Skeletal muscle tissue (tissue), 5 donors: ENCODE data around the gene LTB4R. TPM values are rescaled to one million over a fixed set of nuclear protein-coding genes. Genes with fewer than 3 reads are reported as not detected.

Source experiments
- H3K27ac ChIP-seq: one replicate; pipeline ENCODE4 v1.7.0; 2013; ENCODE audit warnings: mild to moderate bottlenecking, low read depth, low read length, inconsistent platforms
- H3K27me3 ChIP-seq, 3 donors: one replicate each; pipeline ENCODE4 v1.7.0; 2013; ENCODE audit warnings: low read length in 3 of 3; ENCODE audit not compliant: control insufficient read depth in 3 of 3, insufficient read depth in 3 of 3
- H3K36me3 ChIP-seq, 3 donors: one replicate each; pipeline ENCODE4 v1.7.0; 2013; ENCODE audit warnings: low read length in 3 of 3; ENCODE audit not compliant: control insufficient read depth in 3 of 3, insufficient read depth in 3 of 3
- H3K4me1 ChIP-seq, 3 donors: one replicate each; pipeline ENCODE4 v1.7.0; 2013; ENCODE audit warnings: low read length in 3 of 3, mild to moderate bottlenecking in 3 of 3; ENCODE audit not compliant: control insufficient read depth in 3 of 3, insufficient read depth in 3 of 3
- H3K4me3 ChIP-seq, 3 donors: one replicate each; pipeline ENCODE4 v1.7.0; 2013; ENCODE audit warnings: low read length in 3 of 3
- H3K9ac ChIP-seq, 3 donors: one replicate each; pipeline ENCODE4 v1.7.0; 2013; ENCODE audit warnings: low read length in 3 of 3, mild to moderate bottlenecking in 3 of 3, moderate library complexity in 2 of 3, low read depth in 1 of 3
- H3K9me3 ChIP-seq, 3 donors: one replicate each; pipeline ENCODE4 v1.7.0; 2013; ENCODE audit warnings: low read length in 3 of 3; ENCODE audit not compliant: control insufficient read depth in 3 of 3
- small RNA-seq: library from RNA; depleted of rRNA; stranded (forward); fragments of <200 nt; gene quantifications from one replicate; pipeline ENCODE3, GENCODE V24; 2014
- total RNA-seq: library from RNA; depleted of rRNA; stranded (reverse); fragments of >200 nt; gene quantifications from one replicate; pipeline ENCODE4 v1.2.3, GENCODE V29; 2014
- donor health status: Osteomylitis.

The LTB4R gene
- total RNA-seq, 1 donor from 2014 or later, result 2.1 TPM

GRCh38 chr14:24365600-24366412 lies 54.5 kb downstream of the LTB4R start:
- peak overlapping the region; percentile 12 to 54 (median 51) for H3K9ac ChIP-seq
- no peaks in the 10 kb centered on the region for H3K9me3 ChIP-seq
- peaks cover 16 to 31% (median 27%) of the 10 kb centered on the region in 3 donors for H3K27me3 ChIP-seq
- H3K27ac ChIP-seq, result peak overlapping the region; percentile 88
- peak overlapping the region; percentile 17 to 65 (median 51) for H3K4me3 ChIP-seq
- H3K4me1 ChIP-seq, result peaks cover 12 to 17% (median 16%) of the 10 kb centered on the region in 3 donors
- H3K36me3 ChIP-seq, result no peaks in the 10 kb centered on the region

GRCh38 chr14:24366413-24366720 lies 55.1 kb downstream of the LTB4R start:
- H3K4me3 ChIP-seq, result peak overlapping the region in 2 of 3 donors; percentile 51 to 65
- peaks cover 16 to 31% (median 27%) of the 10 kb centered on the region in 3 donors for H3K27me3 ChIP-seq
- peak overlapping the region; percentile 51 to 54 (median 53) for H3K9ac ChIP-seq
- peaks cover 12 to 17% (median 16%) of the 10 kb centered on the region in 3 donors for H3K4me1 ChIP-seq
- H3K27ac ChIP-seq, result peak overlapping the region; percentile 88
- no peaks in the 10 kb centered on the region for H3K9me3 ChIP-seq
- H3K36me3 ChIP-seq, result no peaks in the 10 kb centered on the region

GRCh38 chr14:24366721-24367513 lies 55.6 kb downstream of the LTB4R start:
- no peaks in the 10 kb centered on the region for H3K9me3 ChIP-seq
- peak overlapping the region; percentile 60 to 72 (median 72) for H3K9ac ChIP-seq
- peaks cover 16 to 27% (median 27%) of the 10 kb centered on the region in 3 donors for H3K27me3 ChIP-seq

More at GRCh38 chr14:24366721-24367513, 55.6 kb downstream of the LTB4R start:
- Histone ChIP-seq H3K4me1 (peaks cover 12 to 18% (median 17%) of the 10 kb centered on the region in 3 donors), H3K36me3 (no peaks in the 10 kb centered on the region), H3K4me3 (peak overlapping the region; percentile 59 to 78 (median 67)), H3K27ac (peak overlapping the region; percentile 88)

Small RNA genes within 50 kb of the gene (small RNA-seq; reads per million reads assigned to genes)
- not detected for gene RF00026

Other genes with a start within 250 kb of the LTB4R start
- not detected for gene CPNE6, start 239.9 kb upstream of the LTB4R start, total RNA-seq
- 3.7 TPM for gene PCK2, start 217.2 kb upstream of the LTB4R start, total RNA-seq
- gene DCAF11, start 196.7 kb upstream of the LTB4R start, total RNA-seq, result 85.6 TPM
- 2.1 TPM for gene NRL, start 196.6 kb upstream of the LTB4R start, total RNA-seq
- 172 TPM for gene FITM1, start 180.8 kb upstream of the LTB4R start, total RNA-seq
- 89.8 TPM for gene PSME1, start 175.3 kb upstream of the LTB4R start, total RNA-seq
- 12.0 TPM for gene EMC9, start 169.9 kb upstream of the LTB4R start, total RNA-seq
- gene PSME2, start 164.9 kb upstream of the LTB4R start, total RNA-seq, result 58.5 TPM
- gene RNF31, start 164.0 kb upstream of the LTB4R start, total RNA-seq, result 33.4 TPM
- gene IRF9, start 150.2 kb upstream of the LTB4R start, total RNA-seq, result 50.6 TPM
- 2.1 TPM for gene REC8, start 139.4 kb upstream of the LTB4R start, total RNA-seq
- gene IPO4, start 122.7 kb upstream of the LTB4R start, total RNA-seq, result 32.9 TPM
- 18.3 TPM for gene TM9SF1, start 116.1 kb upstream of the LTB4R start, total RNA-seq
- 0.52 TPM for gene TSSK4, start 105.8 kb upstream of the LTB4R start, total RNA-seq
- gene CHMP4A, start 98.0 kb upstream of the LTB4R start, total RNA-seq, result 29.2 TPM
- gene MDP1, start 95.4 kb upstream of the LTB4R start, total RNA-seq, result 9.9 TPM
- 81.9 TPM for gene NEDD8, start 79.1 kb upstream of the LTB4R start, total RNA-seq
- 49.6 TPM for gene GMPR2, start 78.6 kb upstream of the LTB4R start, total RNA-seq
- 34.4 TPM for gene TINF2, start 68.9 kb upstream of the LTB4R start, total RNA-seq
- 0.52 TPM for gene TGM1, start 48.3 kb upstream of the LTB4R start, total RNA-seq
- gene RABGGTA, start 39.9 kb upstream of the LTB4R start, total RNA-seq, result 11.5 TPM
- gene DHRS1, start 11.7 kb upstream of the LTB4R start, total RNA-seq, result 6.3 TPM
- 22.4 TPM for gene NOP9, start 11.7 kb upstream of the LTB4R start, total RNA-seq
- gene CIDEB, start 3.5 kb upstream of the LTB4R start, total RNA-seq, result 4.7 TPM
- gene LTB4R2, start 1.4 kb upstream of the LTB4R start, total RNA-seq, result 1.6 TPM
- 9.9 TPM for gene ADCY4, start 23.6 kb downstream of the LTB4R start, total RNA-seq
- 1.6 TPM for gene RIPK3, start 28.5 kb downstream of the LTB4R start, total RNA-seq
- gene NFATC4, start 56.7 kb downstream of the LTB4R start, total RNA-seq, result 21.4 TPM
- 19.3 TPM for gene NYNRIN, start 87.5 kb downstream of the LTB4R start, total RNA-seq
- gene CBLN3, start 118.2 kb downstream of the LTB4R start, total RNA-seq, result under 0.01 TPM
- gene KHNYN, start 118.5 kb downstream of the LTB4R start, total RNA-seq, result 38.1 TPM
- 12.0 TPM for gene SDR39U1, start 131.3 kb downstream of the LTB4R start, total RNA-seq
- 0.52 TPM for gene CMA1, start 196.8 kb downstream of the LTB4R start, total RNA-seq